ENCODE measurements around the gene OLFM2. TPM values are rescaled to one million over a fixed set of nuclear protein-coding genes. Genes with fewer than 3 reads are reported as not detected.

Gene OLFM2
- total RNA-seq (2.1 TPM), polyA plus RNA-seq (ENCODE audit: insufficient read depth, low read depth, low replicate concordance) (5.4 TPM)
- long read RNA-seq, donor 1, transcript OLFM2-201 (6 exons, 2,019 nt) = major isoform, 11 of 12 reads
- long read RNA-seq, donor 1, partial matches to known transcripts = 0 of 12 reads
- long read RNA-seq, donor 1, other reads (novel, unspliced or antisense) = 0 of 12 reads
- long read RNA-seq, donor 2, transcript OLFM2-201 (6 exons, 2,019 nt) = major isoform, 5 of 5 reads
- long read RNA-seq, donor 2, partial matches to known transcripts = 0 of 5 reads
- long read RNA-seq, donor 2, other reads (novel, unspliced or antisense) = 0 of 5 reads
- long read RNA-seq, donor 3, transcript OLFM2-201 (6 exons, 2,019 nt) = major isoform, 5 of 5 reads
- long read RNA-seq, donor 3, partial matches to known transcripts = 0 of 5 reads
- long read RNA-seq, donor 3, other reads (novel, unspliced or antisense) = 0 of 5 reads
- long read RNA-seq, donor 4, transcript OLFM2-201 (6 exons, 2,019 nt) = major isoform, 6 of 6 reads
- long read RNA-seq, donor 4, partial matches to known transcripts = 0 of 6 reads
- long read RNA-seq, donor 4, other reads (novel, unspliced or antisense) = 0 of 6 reads
- long read RNA-seq, donor 5 = 0 reads
- long read RNA-seq, donor 6, transcript OLFM2-201 (6 exons, 2,019 nt) = major isoform, 7 of 9 reads
- long read RNA-seq, donor 6, partial matches to known transcripts = 0 of 9 reads
- long read RNA-seq, donor 6, other reads (novel, unspliced or antisense) = 0 of 9 reads
- long read RNA-seq, donor 7 = 0 reads
- long read RNA-seq, donor 8, transcript OLFM2-201 (6 exons, 2,019 nt) = major isoform, 10 of 12 reads
- long read RNA-seq, donor 8, partial matches to known transcripts = 0 of 12 reads
- long read RNA-seq, donor 8, other reads (novel, unspliced or antisense) = 0 of 12 reads
- long read RNA-seq, donor 9, partial matches to known transcripts = 0 of 3 reads
- long read RNA-seq, donor 9, other reads (novel, unspliced or antisense) = 0 of 3 reads
- long read RNA-seq, donor 10, transcript OLFM2-201 (6 exons, 2,019 nt) = major isoform, 6 of 7 reads
- long read RNA-seq, donor 10, partial matches to known transcripts = 0 of 7 reads
- long read RNA-seq, donor 10, other reads (novel, unspliced or antisense) = 0 of 7 reads

DNA sequence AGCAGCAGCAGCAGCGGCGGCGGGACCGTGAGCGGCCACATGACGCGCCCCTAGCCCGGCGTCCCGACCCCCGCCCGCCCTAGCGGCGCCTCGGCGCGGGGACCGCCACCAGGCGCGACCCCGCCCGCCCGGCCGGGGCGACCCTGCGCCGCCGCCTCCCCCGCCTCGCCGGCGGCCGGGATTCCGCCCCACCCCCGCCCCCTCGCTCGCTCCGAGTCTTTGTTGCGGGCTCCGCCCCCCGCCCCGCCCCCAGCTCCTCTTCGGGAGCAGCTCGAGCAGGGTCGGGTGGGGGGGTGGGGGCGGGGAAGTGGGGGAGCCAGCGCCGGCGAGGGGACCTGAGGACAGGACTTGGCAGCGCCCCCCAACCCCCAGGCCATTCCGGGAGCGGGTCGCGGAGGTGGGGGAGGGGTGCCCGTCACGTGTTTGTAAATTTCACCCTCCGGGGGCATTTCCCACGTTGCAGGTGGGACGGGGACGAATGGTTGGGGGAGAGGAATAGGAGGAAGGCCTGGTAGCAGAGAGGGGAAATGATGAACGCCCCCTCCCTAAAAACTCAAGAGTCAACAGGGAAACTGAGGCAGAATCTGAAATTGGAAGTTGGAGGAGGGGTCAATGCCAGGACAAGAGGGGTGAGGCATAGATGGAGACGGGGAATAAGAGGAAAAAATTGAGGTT is at the start of gene OLFM2:
Gene OLFM2, minus strand, starts transcription at position 190 of the 675 bp plus-strand sequence. Its CDS starts 149 bp downstream, at position 41.
- intact Hi-C loops (cut with DNase I) = loop anchor here (10.0 kb wide), 1 partner anchor 98 kb away; no protein-coding TSS in a partner anchor
- Histone ChIP-seq H3K9me3 (ENCODE audit: control insufficient read depth in 2 of 3, insufficient read depth in 1 of 3, low read length in 3 of 3) (no peaks in the 10 kb centered on the region), H3K27me3 (ENCODE audit: control insufficient read depth, insufficient read depth, low read length) (no peaks in the 10 kb centered on the region), H3K4me1 (ENCODE audit: control insufficient read depth in 2 of 3, insufficient read depth in 2 of 3, low read depth in 1 of 3, low read length in 3 of 3) (peaks cover 0 to 2% (median 0%) of the 10 kb centered on the region in 3 donors), H3K27ac (ENCODE audit: low read depth in 2 of 2, low read length in 2 of 2) (no peak within 1 kb of the TSS), H3K36me3 (ENCODE audit: control insufficient read depth in 2 of 3, insufficient read depth in 3 of 3, low read length in 3 of 3) (no peaks in the 10 kb centered on the region), H3K4me3 (ENCODE audit: low read length in 3 of 3) (peak within 1 kb of the TSS in 1 of 3 donors; percentile 55), H3K9ac (ENCODE audit: low read length in 3 of 3) (no peak within 1 kb of the TSS)
- TF ChIP-seq, protein P1, sequence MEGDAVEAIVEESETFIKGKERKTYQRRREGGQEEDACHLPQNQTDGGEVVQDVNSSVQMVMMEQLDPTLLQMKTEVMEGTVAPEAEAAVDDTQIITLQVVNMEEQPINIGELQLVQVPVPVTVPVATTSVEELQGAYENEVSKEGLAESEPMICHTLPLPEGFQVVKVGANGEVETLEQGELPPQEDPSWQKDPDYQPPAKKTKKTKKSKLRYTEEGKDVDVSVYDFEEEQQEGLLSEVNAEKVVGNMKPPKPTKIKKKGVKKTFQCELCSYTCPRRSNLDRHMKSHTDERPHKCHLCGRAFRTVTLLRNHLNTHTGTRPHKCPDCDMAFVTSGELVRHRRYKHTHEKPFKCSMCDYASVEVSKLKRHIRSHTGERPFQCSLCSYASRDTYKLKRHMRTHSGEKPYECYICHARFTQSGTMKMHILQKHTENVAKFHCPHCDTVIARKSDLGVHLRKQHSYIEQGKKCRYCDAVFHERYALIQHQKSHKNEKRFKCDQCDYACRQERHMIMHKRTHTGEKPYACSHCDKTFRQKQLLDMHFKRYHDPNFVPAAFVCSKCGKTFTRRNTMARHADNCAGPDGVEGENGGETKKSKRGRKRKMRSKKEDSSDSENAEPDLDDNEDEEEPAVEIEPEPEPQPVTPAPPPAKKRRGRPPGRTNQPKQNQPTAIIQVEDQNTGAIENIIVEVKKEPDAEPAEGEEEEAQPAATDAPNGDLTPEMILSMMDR (IDR thresholded peaks at IDR 0.05; ENCODE audit: borderline replicate concordance, extremely low read depth, insufficient read depth) = no peak
- DNase-seq (peak; percentile 37 to 88 (median 75)), FAIRE-seq (no peak)

DNA sequence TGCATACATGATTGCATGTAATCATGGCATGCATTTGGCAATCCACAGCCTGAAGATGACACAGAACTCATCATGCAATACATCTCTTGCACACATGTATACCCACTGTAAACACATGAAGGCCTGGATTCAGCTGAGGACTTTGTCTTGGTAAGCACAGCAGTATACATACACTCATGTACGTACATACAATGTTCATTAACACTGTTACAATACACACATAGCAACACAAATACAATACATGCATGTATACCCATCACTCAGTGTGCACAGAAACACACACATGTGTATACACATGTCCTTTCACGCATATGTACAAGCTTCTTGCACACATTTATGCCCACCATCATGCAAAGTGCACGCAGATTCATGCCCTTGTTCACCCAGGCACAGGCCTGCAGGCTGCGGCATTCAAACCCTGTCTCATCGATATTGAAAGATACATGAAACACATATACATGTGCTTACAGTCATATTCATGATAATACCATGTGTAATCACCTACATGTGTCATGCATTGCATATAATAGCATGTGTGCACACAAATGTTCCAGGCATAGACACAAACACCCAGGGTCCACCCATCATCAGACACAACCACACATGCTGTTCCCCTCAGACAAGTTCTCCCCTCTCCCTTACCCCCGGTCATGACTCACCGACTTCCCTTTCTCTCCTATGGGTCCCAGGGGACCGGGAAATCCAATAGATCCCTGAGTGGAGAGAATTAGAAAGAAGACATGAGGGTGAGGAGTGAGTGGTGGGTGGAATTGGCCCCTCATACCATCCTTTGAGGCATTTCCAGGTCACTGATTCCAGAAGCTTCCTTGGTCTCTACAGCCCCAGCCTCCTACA is 45.3 kb upstream of the OLFM2 start:
- Histone ChIP-seq H3K27me3 (ENCODE audit: control insufficient read depth, insufficient read depth, low read length) (no peaks in the 10 kb centered on the region), H3K36me3 (ENCODE audit: control insufficient read depth in 2 of 3, insufficient read depth in 3 of 3, low read length in 3 of 3) (no peaks in the 10 kb centered on the region), H3K9me3 (ENCODE audit: control insufficient read depth in 2 of 3, insufficient read depth in 1 of 3, low read length in 3 of 3) (no peaks in the 10 kb centered on the region), H3K27ac (ENCODE audit: low read depth in 2 of 2, low read length in 2 of 2) (no peak overlapping the region), H3K4me1 (ENCODE audit: control insufficient read depth in 2 of 3, insufficient read depth in 2 of 3, low read depth in 1 of 3, low read length in 3 of 3) (no peaks in the 10 kb centered on the region), H3K4me3 (ENCODE audit: low read length in 3 of 3) (no peak overlapping the region), H3K9ac (ENCODE audit: low read length in 3 of 3) (no peak overlapping the region)
- FAIRE-seq (no peak), DNase-seq (no peak)
- intact Hi-C loops (cut with DNase I) = no loop called here
- TF ChIP-seq, protein P1 (IDR thresholded peaks at IDR 0.05; ENCODE audit: borderline replicate concordance, extremely low read depth, insufficient read depth) = no peak

DNA sequence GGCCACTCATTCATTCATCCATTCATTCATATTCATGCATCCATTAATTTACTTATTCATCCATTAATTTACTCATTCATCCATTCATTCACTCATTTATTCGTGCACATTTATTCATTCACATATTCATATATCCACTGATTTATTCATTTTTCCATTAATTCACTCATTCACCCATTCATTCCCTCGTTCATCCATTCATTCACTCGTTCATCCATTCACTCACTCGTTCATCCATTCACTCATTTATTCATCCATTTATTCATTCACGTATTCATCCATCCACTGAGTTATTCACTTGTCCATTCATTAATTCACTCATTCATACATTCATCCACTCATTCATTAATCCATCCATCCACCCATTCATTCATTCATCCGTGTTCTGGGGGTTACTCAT is 35.8 kb upstream of the OLFM2 start:
- no peak overlapping the region for H3K27ac ChIP-seq (ENCODE audit: low read depth in 2 of 2, low read length in 2 of 2)
- H3K36me3 ChIP-seq (ENCODE audit: control insufficient read depth in 2 of 3, insufficient read depth in 3 of 3, low read length in 3 of 3) = no peaks in the 10 kb centered on the region
- intact Hi-C loops (cut with DNase I) = no loop called here
- H3K9ac ChIP-seq (ENCODE audit: low read length in 3 of 3) = no peak overlapping the region
- H3K27me3 ChIP-seq (ENCODE audit: control insufficient read depth, insufficient read depth, low read length) = peaks cover 6% of the 10 kb centered on the region
- H3K4me3 ChIP-seq (ENCODE audit: low read length in 3 of 3) = no peak overlapping the region
- DNase-seq (no peak), FAIRE-seq (no peak)
- H3K4me1 ChIP-seq (ENCODE audit: control insufficient read depth in 2 of 3, insufficient read depth in 2 of 3, low read depth in 1 of 3, low read length in 3 of 3) = no peaks in the 10 kb centered on the region
- H3K9me3 ChIP-seq (ENCODE audit: control insufficient read depth in 2 of 3, insufficient read depth in 1 of 3, low read length in 3 of 3) = no peaks in the 10 kb centered on the region
- TF ChIP-seq, protein P1 (IDR thresholded peaks at IDR 0.05; ENCODE audit: borderline replicate concordance, extremely low read depth, insufficient read depth) = no peak
